GM19324 (cell line): ENCODE results near the gene ACOT7.

Source experiments
- ATAC-seq: cut with Tn5 transposase; IDR thresholded peaks from one replicate; pipeline ENCODE4 v1.9.1; 2021; ENCODE audit warnings: mild to moderate bottlenecking, moderate library complexity; ENCODE audit not compliant: unreplicated experiment, low FRiP score

The ACOT7 gene

DNA sequence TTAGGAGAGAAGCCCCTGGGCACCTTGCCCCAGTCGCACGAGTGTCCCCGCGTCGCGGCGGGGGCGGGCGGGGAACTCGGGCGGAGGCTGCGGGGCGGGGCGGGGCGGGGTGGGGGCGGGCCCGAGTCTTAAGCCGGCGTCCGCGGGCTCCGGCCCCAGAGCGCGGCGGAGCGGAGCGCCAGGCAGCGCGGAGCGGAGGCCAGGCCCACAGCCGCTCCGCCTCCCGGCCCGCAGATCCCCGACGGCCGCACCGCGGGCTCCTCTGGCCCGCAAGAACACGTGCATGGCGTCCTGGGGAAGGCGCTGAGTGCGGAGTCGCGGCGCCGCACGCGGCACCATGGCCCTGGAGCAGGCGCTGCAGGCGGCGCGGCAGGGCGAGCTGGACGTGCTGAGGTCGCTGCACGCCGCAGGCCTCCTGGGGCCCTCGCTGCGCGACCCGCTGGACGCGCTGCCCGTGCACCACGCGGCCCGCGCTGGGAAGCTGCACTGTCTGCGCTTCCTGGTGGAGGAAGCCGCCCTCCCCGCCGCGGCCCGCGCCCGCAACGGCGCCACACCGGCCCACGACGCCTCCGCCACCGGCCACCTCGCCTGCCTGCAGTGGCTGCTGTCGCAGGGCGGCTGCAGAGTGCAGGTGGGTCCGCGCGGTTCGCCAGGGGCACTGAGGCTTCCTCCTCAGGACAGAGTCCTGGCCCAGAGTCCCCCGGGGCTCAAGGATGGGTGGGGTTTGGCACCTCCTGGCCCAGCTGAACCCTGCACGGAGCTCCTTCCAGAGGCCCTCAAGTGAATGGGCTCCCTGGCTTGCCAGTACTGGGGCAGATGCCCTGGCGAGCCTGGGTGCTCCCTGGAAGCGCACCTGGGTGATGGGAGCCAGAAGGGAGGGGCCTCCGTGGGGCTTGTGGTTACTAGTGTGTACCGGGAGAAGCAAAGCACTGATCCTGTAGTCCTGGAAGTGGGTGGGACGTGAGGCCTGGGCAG lies 31.3 kb upstream of the ACOT7 start, which contains the start of gene ESPN:
TSS of gene ESPN (plus strand) at position 158 of the 975 bp plus-strand sequence. CDS start at position 338, 180 bp downstream.
- ATAC-seq, result no peak

DNA sequence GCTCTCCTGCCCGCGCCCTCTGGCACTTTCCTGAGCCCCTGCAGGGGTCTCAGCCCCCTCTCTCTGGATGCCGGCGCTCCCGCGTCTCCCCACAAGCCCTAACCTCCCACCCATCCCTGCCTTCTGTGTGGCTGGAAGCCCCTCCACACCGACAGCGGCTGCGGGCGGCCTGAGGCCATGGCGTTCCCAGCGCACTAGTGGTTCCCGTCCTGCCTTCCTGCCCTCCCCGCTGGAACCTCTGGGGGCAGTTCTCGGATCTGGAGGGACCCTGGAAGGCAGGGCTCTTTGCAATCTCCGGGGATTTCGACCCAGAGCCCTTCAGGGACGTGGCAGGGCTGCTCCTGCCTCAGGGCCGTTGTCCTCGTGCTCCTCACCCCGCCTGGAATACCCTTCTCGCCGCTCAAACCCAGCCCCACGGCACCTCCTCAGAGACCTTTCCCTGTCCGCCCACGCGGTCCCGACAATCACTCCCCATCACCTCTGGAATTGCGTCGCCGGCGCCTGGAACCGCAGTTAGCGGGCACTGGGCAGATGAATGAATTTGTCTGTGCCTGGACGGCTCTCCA lies 30.5 kb upstream of the ACOT7 start:
- ATAC-seq, result no peak

- no peak for ATAC-seq
Measured at GRCh38 chr1:6423321-6423999, 29.9 kb upstream of the ACOT7 start.

- ATAC-seq, result no peak
Measured at GRCh38 chr1:6421266-6421665, 27.7 kb upstream of the ACOT7 start.

GRCh38 chr1:6420454-6421042 lies 27.0 kb upstream of the ACOT7 start:
- ATAC-seq, result no peak

- no peak for ATAC-seq
Measured at GRCh38 chr1:6419804-6420453, 26.4 kb upstream of the ACOT7 start, which contains the start of gene HES2. HES2 (minus strand) TSS chr1:6419919; CDS start chr1:6419820, 99 bp downstream.

- no peak for ATAC-seq
Measured at GRCh38 chr1:6419397-6419803, 25.8 kb upstream of the ACOT7 start.

DNA sequence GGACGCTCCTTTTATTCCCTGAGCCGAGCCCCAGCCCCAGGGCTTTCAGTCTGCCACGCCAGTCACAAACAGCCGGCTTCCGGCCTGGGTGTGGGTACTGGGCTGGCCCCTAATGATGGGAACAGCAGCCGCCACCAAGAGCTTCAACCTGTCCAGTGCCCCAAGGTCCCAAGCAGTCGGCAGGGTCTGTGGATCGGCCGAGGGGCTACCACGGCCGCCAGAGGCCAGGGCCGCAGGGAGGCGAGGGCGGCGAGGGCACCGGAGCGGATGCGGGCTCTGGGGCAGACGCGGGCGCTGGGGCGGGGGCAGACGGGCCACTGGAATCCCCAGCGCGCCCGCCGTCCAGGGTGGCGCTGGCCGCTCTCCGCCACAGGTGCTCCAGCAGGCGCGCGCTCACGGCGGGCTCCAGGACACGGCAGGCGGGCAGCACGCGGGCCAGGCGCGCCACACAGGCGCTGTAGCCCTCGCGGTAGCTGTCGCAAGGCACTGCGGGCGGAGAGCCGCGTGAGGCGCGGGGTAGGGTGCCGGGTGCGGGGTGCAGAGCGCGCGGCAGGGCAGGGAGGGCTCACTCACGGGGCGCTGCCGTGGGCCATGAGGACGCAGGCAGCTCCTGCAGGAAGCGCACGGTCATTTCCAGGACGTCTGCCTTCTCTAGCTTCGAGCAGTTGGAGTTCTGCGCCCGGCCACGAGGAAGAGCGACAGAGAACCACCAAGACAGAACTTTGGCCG lies 25.3 kb upstream of the ACOT7 start:
- ATAC-seq, result no peak

DNA sequence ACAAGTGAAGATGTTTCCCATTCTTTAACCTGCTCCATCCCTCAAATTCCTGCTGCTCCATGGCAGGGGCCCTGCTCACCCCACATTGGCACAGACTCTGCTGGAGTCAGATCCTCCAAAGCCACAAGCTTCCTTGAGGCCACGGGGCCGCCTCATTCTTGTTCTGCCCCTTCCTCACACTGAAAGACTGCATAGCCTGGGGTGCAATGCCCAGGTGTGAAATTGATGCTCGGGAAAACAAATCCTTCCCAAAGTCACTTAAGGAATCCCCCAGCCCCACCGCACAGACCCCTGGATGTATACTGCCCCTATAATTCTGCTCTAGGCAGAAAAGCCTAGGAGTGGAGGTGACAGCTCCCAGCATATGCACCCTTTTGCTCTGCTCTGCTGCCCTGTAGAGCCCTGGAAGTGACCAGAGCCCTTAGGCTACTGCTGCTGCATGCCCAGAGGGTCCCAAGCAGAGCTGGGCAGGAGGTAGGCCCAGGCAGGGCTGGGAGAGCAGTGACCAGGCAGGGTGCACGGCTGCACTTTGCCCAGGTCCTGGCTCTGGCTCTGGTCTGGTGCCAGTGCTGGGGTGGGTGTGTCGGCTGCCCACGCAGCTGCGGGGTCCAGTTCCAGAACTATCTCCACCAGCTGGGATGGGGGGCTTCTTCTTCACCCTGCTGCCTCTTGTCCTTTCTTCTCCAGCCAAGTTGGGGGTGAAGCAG lies 24.5 kb upstream of the ACOT7 start:
- ATAC-seq, result no peak

DNA sequence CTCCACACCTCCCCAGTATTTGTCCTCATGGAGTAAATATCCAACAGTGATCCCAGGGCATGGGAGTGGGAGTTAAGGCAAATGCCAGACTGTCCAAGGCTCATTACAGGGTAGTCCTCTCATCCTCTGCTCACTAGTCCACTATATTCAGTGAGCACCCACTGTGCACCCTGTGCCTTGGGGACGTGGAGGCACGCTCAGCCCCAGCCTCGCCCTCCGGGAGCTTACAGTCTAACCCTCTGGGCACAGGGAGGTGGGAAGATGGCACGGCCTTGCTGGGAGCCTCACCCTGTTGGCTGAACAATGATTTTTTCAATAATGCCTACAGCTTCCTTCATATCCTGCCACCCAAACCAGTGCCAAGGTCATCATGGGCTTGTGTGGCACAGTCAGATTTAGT lies 23.3 kb upstream of the ACOT7 start:
- no peak for ATAC-seq

DNA sequence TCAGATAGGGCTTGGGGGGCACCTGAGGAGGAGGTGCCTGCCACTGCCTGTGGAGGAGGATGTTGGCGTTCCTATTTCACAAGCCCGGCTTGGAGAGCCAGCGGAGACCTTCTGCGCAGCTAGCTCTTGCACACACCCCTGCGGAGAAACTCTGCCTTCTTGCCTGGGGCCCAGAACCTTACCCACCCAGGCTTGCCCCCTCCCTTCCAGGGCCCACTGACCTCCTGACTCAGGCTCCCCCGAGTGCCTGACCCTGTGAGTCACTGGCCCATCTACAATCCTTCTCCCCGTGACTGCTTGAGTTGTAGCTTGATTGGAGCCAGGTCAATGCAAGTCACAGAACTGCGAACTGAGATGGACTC lies 22.7 kb upstream of the ACOT7 start:
- no peak for ATAC-seq

DNA sequence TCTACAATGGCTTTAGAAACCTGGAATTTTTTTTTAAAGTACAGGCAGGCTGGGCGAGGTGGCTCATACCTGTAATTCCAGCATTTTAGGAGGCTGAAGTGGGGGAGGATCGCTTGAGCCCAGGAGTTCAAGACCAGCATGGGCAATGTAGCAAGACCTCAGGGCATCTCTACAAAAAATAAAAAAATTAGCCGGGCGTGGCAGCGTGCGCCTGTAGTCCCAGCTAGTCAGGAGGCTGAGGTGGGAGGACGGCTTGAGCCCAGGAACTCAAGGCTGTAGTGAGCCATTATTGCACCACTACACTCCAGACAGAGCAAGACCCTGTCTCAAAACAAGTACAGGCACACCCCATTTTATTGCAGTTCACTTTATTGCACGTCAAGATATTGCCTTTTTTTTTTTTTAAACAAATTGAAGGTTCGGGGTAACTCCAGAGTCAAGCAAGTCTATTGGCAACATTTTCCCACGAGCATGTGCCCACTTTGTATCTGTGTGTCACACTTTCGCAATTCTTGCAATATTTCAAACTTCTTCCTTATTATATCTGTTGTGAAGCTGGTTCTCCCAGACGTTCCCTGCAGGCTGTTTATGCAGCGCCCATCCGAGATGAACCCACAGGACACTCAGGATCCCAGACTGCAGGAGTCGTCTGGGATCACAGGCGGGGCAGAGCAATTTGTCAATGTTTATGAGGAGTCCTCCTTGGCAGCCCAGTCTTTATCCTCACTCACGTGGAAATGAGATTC lies 21.5 kb upstream of the ACOT7 start:
- ATAC-seq, result no peak

DNA sequence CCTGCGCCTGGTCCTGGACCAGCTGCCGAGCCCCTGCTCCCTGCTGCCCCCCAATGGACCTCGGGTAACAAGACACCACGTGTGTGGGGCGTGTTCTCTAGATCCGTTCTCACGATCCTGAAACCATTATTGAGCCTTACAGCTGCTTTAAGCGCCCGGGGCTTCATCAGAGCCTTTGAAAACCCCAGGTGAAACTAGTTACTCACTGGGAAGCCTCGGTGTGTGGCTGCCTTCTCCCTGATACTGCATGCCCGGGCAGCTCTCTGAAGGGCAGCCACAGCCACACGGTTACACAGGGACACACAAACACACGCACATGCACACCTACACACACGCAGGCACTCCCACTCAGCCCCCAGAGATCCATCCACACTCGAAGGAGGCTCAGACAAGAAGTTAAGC lies 20.9 kb upstream of the ACOT7 start:
- no peak for ATAC-seq

GRCh38 chr1:6412896-6413295 lies 19.3 kb upstream of the ACOT7 start:
- no peak for ATAC-seq

- no peak for ATAC-seq
Measured at GRCh38 chr1:6410248-6410893, 16.8 kb upstream of the ACOT7 start.

GRCh38 chr1:6409733-6410132 lies 16.2 kb upstream of the ACOT7 start:
- ATAC-seq, result no peak

GRCh38 chr1:6409053-6409452 lies 15.5 kb upstream of the ACOT7 start:
- ATAC-seq, result no peak

GRCh38 chr1:6408023-6408422 lies 14.5 kb upstream of the ACOT7 start:
- ATAC-seq, result no peak
